Ovary (tissue), 3 donors: Measurements from ENCODE around the gene PGAP6.

Experiments
- POLR2A ChIP-seq: fragments of 450-650 bp; IDR thresholded peaks from one replicate; pipeline ENCODE4 v1.6.1; 2017; ENCODE audit warnings: antibody characterized with exemption, mild to moderate bottlenecking, moderate library complexity
- TF ChIP-seq, protein P1 (sequence below), 3 donors: fragments of 450-650 bp in 2 of 3; fragments of 200-600 bp in 1 of 3; IDR thresholded peaks; one replicate each; pipeline versions ENCODE4 v1.5.1 to v1.8.0; 2016 to 2022; ENCODE audit warnings: antibody characterized with exemption in 3 of 3, mild to moderate bottlenecking in 1 of 3
- donor health status: DM: no; HTN: no; CAD: no.

DNA sequence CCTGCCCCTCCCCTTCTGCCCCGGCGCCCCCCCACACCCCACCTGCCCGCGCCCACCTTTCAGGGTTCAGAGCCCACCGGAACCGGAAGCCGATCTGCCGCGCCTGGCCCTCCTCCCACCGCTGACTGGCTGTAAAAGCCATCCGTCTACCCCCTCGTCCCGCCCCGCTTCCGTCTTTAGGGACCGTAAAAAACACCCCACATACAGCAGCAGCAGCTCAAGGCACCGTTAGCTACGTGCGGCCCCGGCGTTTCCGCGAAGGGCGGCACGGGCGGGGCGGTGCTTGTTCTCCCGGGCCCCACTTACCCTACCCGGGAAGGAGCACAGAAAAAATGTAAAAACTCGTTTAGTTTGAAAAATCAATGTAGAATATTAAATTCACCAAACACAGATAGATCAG, 11.3 kb downstream of the PGAP6 start, which contains the start of gene MRPL28:
- TF ChIP-seq, protein P1, sequence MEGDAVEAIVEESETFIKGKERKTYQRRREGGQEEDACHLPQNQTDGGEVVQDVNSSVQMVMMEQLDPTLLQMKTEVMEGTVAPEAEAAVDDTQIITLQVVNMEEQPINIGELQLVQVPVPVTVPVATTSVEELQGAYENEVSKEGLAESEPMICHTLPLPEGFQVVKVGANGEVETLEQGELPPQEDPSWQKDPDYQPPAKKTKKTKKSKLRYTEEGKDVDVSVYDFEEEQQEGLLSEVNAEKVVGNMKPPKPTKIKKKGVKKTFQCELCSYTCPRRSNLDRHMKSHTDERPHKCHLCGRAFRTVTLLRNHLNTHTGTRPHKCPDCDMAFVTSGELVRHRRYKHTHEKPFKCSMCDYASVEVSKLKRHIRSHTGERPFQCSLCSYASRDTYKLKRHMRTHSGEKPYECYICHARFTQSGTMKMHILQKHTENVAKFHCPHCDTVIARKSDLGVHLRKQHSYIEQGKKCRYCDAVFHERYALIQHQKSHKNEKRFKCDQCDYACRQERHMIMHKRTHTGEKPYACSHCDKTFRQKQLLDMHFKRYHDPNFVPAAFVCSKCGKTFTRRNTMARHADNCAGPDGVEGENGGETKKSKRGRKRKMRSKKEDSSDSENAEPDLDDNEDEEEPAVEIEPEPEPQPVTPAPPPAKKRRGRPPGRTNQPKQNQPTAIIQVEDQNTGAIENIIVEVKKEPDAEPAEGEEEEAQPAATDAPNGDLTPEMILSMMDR (IDR thresholded peaks at IDR 0.05): no peak
- TF ChIP-seq POLR2A: no peak
